K562 (cell line): Measurements from ENCODE around the gene SH3RF1. TPM values are rescaled to one million over a fixed set of nuclear protein-coding genes. Genes with fewer than 3 reads are reported as not detected.

Source experiments
- ATAC-seq: fragments of 200-7000 bp; cut with Tn5 transposase; 3 replicates; pipeline ENCODE4 v1.9.1; 2020; ENCODE audit warnings: moderate library complexity
- BruUV-seq: library from RNA; stranded (reverse); fragments of 400-500 nt; replicated peaks from 2 replicates; lab custom pipeline; 2021; lab: Mats Ljungman, UMichigan
- CTCF ChIA-PET: fragments of 300-600 bp; formaldehyde crosslinking; extraction: SDS; loops from one replicate; lab custom pipeline; 2021; ENCODE audit warnings: low intra/inter-chr PET ratio; lab: Yijun Ruan, JAX
- POLR2A ChIA-PET: fragments of 300-600, 350-650 bp; sonication (Branson Sonifier 250); formaldehyde crosslinking; extraction: SDS; loops from one replicate; lab custom pipeline; 2021; ENCODE audit warnings: antibody characterized with exemption, inconsistent platforms; lab: Yijun Ruan, JAX
- DNase-seq, 4 experiments: peaks; one replicate each; pipeline versions ENCODE4 v3.0.0 to v3.0.0-alpha.2; 2011 to 2018; ENCODE audit warnings: low spot score in 3 of 4, mixed read lengths in 3 of 4; ENCODE audit errors: extremely low read depth in 1 of 4
- FAIRE-seq: peaks from 2 replicates; lab custom pipeline; 2011; peaks lifted over from hg19 to GRCh38; lab: Jason Lieb, UNC
- H2AFZ ChIP-seq: 2 replicates; pipeline ENCODE4 v1.6.0; 2011; ENCODE audit warnings: low read depth, low read length, control low read depth, inconsistent platforms
- H3K27ac ChIP-seq: fragments of 200-600 bp; 3 replicates; pipeline ENCODE4 v1.8.0; 2011; ENCODE audit warnings: low read depth, mild to moderate bottlenecking, control low read depth, inconsistent platforms, low read length, moderate library complexity, mixed read lengths; ENCODE audit errors: extremely low read depth
- H3K27me3 ChIP-seq, 2 experiments: fragments of 300-600 bp in 1 of 2; 2 replicates in 1 of 2; 3 replicates in 1 of 2; pipeline versions ENCODE4 v1.6.0 to v1.8.0; 2011; ENCODE audit warnings: inconsistent platforms in 2 of 2, low read length in 2 of 2, mild to moderate bottlenecking in 1 of 2, mixed read lengths in 1 of 2, moderate library complexity in 1 of 2; ENCODE audit not compliant: control insufficient read depth in 2 of 2, insufficient read depth in 2 of 2
- H3K36me3 ChIP-seq: fragments of 300-600 bp; 3 replicates; pipeline ENCODE4 v1.8.0; 2011; ENCODE audit warnings: mild to moderate bottlenecking, low read length, inconsistent platforms; ENCODE audit not compliant: control insufficient read depth, insufficient read depth
- H3K4me1 ChIP-seq, 2 experiments: fragments of 200-600 bp in 1 of 2; replicated peaks in 1 of 2; 2 replicates in 1 of 2; 3 replicates in 1 of 2; pipeline versions ENCODE4 v1.5.1 to v1.8.0; 2011; ENCODE audit warnings: inconsistent platforms in 2 of 2, low read length in 2 of 2, mild to moderate bottlenecking in 1 of 2, mixed read lengths in 1 of 2, moderate library complexity in 1 of 2; ENCODE audit not compliant: control insufficient read depth in 2 of 2, insufficient read depth in 2 of 2
- H3K4me2 ChIP-seq: 2 replicates; pipeline ENCODE4 v1.6.1; 2011; ENCODE audit warnings: low read length, control low read depth, inconsistent platforms, mixed read lengths; ENCODE audit not compliant: insufficient read depth
- H3K4me3 ChIP-seq: fragments of 200-600 bp; sonication (generic), shearing (Covaris generic); 2 replicates; pipeline ENCODE4 v1.5.1; 2016; ENCODE audit warnings: control low read depth, inconsistent platforms
- H3K79me2 ChIP-seq: fragments of 200-600 bp; 3 replicates; pipeline ENCODE4 v1.8.0; 2011; ENCODE audit warnings: low read length, inconsistent platforms; ENCODE audit not compliant: control insufficient read depth, insufficient read depth
- H3K9ac ChIP-seq, 2 experiments: 2 replicates each; pipeline versions ENCODE4 v1.6.0 to v1.6.1; 2011; ENCODE audit warnings: low read depth in 2 of 2, low read length in 2 of 2, control low read depth in 1 of 2, inconsistent platforms in 1 of 2, mild to moderate bottlenecking in 1 of 2, mixed read lengths in 1 of 2; ENCODE audit not compliant: insufficient read depth in 1 of 2
- H3K9me1 ChIP-seq: one replicate; pipeline ENCODE4 v1.6.0; 2011; ENCODE audit warnings: inconsistent platforms, mild to moderate bottlenecking, low read length, moderate library complexity; ENCODE audit not compliant: control insufficient read depth, insufficient read depth
- H3K9me3 ChIP-seq: replicated peaks from 2 replicates; pipeline ENCODE4 v1.5.1; 2011; ENCODE audit warnings: low read depth, low read length, inconsistent platforms; ENCODE audit not compliant: control insufficient read depth, insufficient read depth
- H4K20me1 ChIP-seq: replicated peaks from 2 replicates; pipeline ENCODE4 v1.6.1; 2011; ENCODE audit warnings: low read length, inconsistent platforms, mixed read lengths; ENCODE audit not compliant: control insufficient read depth, insufficient read depth
- BMI1 ChIP-seq: fragments of 150-350 bp; IDR thresholded peaks from 2 replicates; pipeline ENCODE4 v1.6.1; 2014; ENCODE audit warnings: low read length
- BRD4 ChIP-seq: fragments of 200-600 bp; sonication (generic); IDR thresholded peaks from 2 replicates; pipeline ENCODE4 v1.6.1; 2017; ENCODE audit warnings: inconsistent platforms
- ETV5 ChIP-seq: sonication (generic); formaldehyde crosslinking; IDR thresholded peaks from 2 replicates; pipeline ENCODE4 v1.4.0; 2020; ENCODE audit warnings: low read depth, mild to moderate bottlenecking, missing genetic modification reagents
- MYNN ChIP-seq, 2 experiments: sonication (generic); formaldehyde crosslinking in 1 of 2; IDR thresholded peaks; 2 replicates each; pipeline versions ENCODE4 v1.5.0 to v1.6.1; 2016 to 2020; ENCODE audit warnings: antibody characterized with exemption in 1 of 2, missing genetic modification reagents in 1 of 2
- SRSF7 ChIP-seq: fragments of 200-400 bp; formaldehyde crosslinking; optimal IDR thresholded peaks from 2 replicates; pipeline ENCODE3; 2017; ENCODE audit warnings: mild to moderate bottlenecking, low read depth, low read length
- ZNF134 ChIP-seq: fragments of 250-450 bp; sonication (Bioruptor Pico); conservative IDR thresholded peaks from 2 replicates; pipeline ENCODE4 v1.4.0; 2020
- WGBS: fragments of 100-300 bp; shearing (Covaris generic); methylation state at CpG from one replicate; pipeline ENCODE4 v1.1.6; 2016; ENCODE audit warnings: low coverage, mixed read lengths; ENCODE audit not compliant: insufficient coverage; ENCODE audit errors: missing lambda C conversion rate; 5-methylcytosine and 5-hydroxymethylcytosine counted together
- in situ Hi-C: fragments of 300-500 bp; cut with MboI; formaldehyde crosslinking; loops from 4 replicates; pipeline ENCODE4 v1.15.0; 2018; ENCODE audit warnings: inconsistent platforms, mixed read lengths
- intact Hi-C: fragments of 100-400 bp; cut with micrococcal nuclease; formaldehyde crosslinking; loops from 2 replicates; pipeline ENCODE4 v1.14.2; 2022
- polyA plus RNA-seq, 8 experiments: library from polyadenylated mRNA; depleted of rRNA in 4 of 8; stranded (reverse) in 5 of 8; unstranded in 3 of 8; fragments of >200 nt; fragmentation: Nextera tagmentation in 2 of 8; fragmentation: Illumina TruSeq in 1 of 8; extraction: Ambion mirVana in 2 of 8; extraction: Trizol in 1 of 8; gene quantifications; 2 replicates each; pipeline versions ENCODE4 v1.2.1 to v1.2.3, GENCODE V29; 2011 to 2014; ENCODE audit warnings: inconsistent platforms in 1 of 8, missing spikeins in 1 of 8
- total RNA-seq, 7 experiments: library from RNA; depleted of rRNA in 6 of 7; stranded (reverse); fragments of >200 nt in 6 of 7; fragmentation: Illumina TruSeq in 2 of 7; extraction: Trizol in 2 of 7; gene quantifications; 2 replicates each; pipeline versions ENCODE4 v1.2.1 to v1.2.3, GENCODE V29; 2011 to 2021; ENCODE audit warnings: low replicate concordance in 1 of 7
- TF ChIP-seq, protein P1 (sequence below): fragments of 250-450 bp; sonication (Bioruptor Pico); IDR thresholded peaks from 2 replicates; pipeline ENCODE4 v1.4.0; 2020; ENCODE audit warnings: mild to moderate bottlenecking, moderate library complexity
- TF ChIP-seq, protein P2 (sequence below): fragments of 450-650 bp; formaldehyde crosslinking; IDR thresholded peaks from 2 replicates; pipeline ENCODE4 v1.4.0; 2022; ENCODE audit warnings: missing genetic modification characterization

The SH3RF1 gene
- total and polyA plus RNA-seq, 9 of the 15 experiments (the other 6 are each of a cell fraction or from before 2014, with no cell fraction given): 0.04 to 0.16 (median 0.11) TPM; not detected in 6

DNA sequence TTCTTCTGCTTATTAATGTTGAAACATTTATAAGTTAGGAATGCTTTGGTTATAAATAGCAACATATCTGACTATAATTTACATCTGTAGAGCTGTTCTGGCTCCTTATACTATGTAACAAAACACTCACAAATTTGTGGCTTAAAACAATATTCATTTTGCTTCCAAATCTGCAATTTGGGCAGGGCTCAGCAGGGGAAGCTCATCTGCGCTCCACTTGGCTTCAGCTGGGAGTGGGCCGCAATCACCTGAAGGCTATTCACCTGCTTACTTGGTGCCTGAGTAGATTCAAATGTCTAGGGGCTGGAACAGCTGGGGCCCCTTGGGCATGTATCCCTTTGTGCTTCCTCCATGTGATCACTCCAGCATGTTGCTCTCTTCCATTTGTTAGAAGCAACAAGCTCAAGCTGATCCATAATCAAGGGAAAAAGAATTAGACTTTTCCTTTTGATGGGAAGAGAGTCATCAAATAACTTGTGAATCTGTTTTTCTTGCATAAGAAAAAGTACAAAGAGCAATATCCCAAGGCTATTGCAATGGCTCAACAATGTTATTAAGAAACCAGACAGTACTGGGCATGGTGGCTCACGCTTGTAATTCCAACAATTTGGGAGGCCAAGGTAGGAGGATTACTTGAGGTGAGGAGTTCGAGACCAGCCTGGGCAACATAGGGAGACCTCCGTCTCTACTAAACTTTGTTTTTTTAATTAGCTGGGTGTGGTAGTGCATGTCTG is 225.9 kb downstream of the SH3RF1 start:
- POLR2A ChIA-PET: interaction anchor here (0.6 kb wide), 1 partner anchor 197 kb away, joined by 5 read pairs; no protein-coding TSS in a partner anchor
- no peak overlapping the region for H3K9ac ChIP-seq
- no peak overlapping the region for H3K4me2 ChIP-seq
- CTCF ChIA-PET: interaction anchor here (0.6 kb wide), 1 partner anchor 448 kb away, joined by 3 read pairs; no protein-coding TSS in a partner anchor
- H3K36me3 ChIP-seq: no peaks in the 10 kb centered on the region
- ATAC-seq (no peak), FAIRE-seq (no peak), DNase-seq (no peak)
- no peaks in the 10 kb centered on the region for H3K9me3 ChIP-seq
- BruUV-seq: no TSS peak
- intact Hi-C loops (no loop called here), in situ Hi-C loops (no loop called here)
- no peaks in the 10 kb centered on the region for H3K4me1 ChIP-seq
- peaks cover 18 to 40% of the 10 kb centered on the region in 2 experiments; a peak in 4 of 5 replicates for H3K27me3 ChIP-seq
- no peaks in the 10 kb centered on the region for H3K9me1 ChIP-seq
- under 1% methylated on average over 5 of the region's 5 CpGs for WGBS
- no peak overlapping the region for H3K27ac ChIP-seq
- no peaks in the 10 kb centered on the region for H3K79me2 ChIP-seq
- H3K4me3 ChIP-seq: no peak overlapping the region
- no peaks in the 10 kb centered on the region for H4K20me1 ChIP-seq
- H2AFZ ChIP-seq: no peak overlapping the region
- no peak for TF ChIP-seq MYNN (IDR thresholded peaks at IDR 0.05)
- no peak for TF ChIP-seq MYNN (CRISPR knock-in tag; IDR thresholded peaks at IDR 0.05)
- no peak for TF ChIP-seq BRD4
- TF ChIP-seq, protein P1, sequence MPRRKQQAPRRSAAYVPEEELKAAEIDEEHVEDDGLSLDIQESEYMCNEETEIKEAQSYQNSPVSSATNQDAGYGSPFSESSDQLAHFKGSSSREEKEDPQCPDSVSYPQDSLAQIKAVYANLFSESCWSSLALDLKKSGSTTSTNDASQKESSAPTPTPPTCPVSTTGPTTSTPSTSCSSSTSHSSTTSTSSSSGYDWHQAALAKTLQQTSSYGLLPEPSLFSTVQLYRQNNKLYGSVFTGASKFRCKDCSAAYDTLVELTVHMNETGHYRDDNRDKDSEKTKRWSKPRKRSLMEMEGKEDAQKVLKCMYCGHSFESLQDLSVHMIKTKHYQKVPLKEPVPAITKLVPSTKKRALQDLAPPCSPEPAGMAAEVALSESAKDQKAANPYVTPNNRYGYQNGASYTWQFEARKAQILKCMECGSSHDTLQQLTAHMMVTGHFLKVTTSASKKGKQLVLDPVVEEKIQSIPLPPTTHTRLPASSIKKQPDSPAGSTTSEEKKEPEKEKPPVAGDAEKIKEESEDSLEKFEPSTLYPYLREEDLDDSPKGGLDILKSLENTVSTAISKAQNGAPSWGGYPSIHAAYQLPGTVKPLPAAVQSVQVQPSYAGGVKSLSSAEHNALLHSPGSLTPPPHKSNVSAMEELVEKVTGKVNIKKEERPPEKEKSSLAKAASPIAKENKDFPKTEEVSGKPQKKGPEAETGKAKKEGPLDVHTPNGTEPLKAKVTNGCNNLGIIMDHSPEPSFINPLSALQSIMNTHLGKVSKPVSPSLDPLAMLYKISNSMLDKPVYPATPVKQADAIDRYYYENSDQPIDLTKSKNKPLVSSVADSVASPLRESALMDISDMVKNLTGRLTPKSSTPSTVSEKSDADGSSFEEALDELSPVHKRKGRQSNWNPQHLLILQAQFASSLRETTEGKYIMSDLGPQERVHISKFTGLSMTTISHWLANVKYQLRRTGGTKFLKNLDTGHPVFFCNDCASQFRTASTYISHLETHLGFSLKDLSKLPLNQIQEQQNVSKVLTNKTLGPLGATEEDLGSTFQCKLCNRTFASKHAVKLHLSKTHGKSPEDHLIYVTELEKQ (CRISPR knock-in tag): no peak
- TF ChIP-seq, protein P2, sequence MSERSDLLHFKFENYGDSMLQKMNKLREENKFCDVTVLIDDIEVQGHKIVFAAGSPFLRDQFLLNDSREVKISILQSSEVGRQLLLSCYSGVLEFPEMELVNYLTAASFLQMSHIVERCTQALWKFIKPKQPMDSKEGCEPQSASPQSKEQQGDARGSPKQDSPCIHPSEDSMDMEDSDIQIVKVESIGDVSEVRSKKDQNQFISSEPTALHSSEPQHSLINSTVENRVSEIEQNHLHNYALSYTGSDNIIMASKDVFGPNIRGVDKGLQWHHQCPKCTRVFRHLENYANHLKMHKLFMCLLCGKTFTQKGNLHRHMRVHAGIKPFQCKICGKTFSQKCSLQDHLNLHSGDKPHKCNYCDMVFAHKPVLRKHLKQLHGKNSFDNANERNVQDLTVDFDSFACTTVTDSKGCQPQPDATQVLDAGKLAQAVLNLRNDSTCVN: no peak
- TF ChIP-seq SRSF7: no peak
- TF ChIP-seq ETV5 (CRISPR knock-in tag): no peak
- TF ChIP-seq ZNF134 (CRISPR knock-in tag): no peak
- no peak for TF ChIP-seq BMI1
